Testis (tissue), 3 donors: ENCODE results near the gene COL26A1. TPM values are rescaled to one million over a fixed set of nuclear protein-coding genes. Genes with fewer than 3 reads are reported as not detected.

ENCODE experiments used
- DNase-seq: peaks from one replicate; pipeline ENCODE4 v3.0.0-alpha.2; 2019
- H3K27ac ChIP-seq, 2 donors: fragments of 200-600 bp; sonication (generic); one replicate each; pipeline ENCODE4 v1.5.1; 2019
- H3K27me3 ChIP-seq: fragments of 200-600 bp; sonication (generic); one replicate; pipeline ENCODE4 v1.5.1; 2019
- H3K36me3 ChIP-seq: fragments of 200-600 bp; sonication (generic); one replicate; pipeline ENCODE4 v1.5.1; 2017; ENCODE audit warnings: low read depth; ENCODE audit errors: missing control alignments
- H3K4me1 ChIP-seq: fragments of 200-600 bp; sonication (generic); one replicate; pipeline ENCODE4 v1.5.1; 2019
- H3K4me3 ChIP-seq, 2 donors: fragments of 200-600 bp; sonication (generic); one replicate each; pipeline ENCODE4 v1.5.1; 2017 to 2019
- H3K9me3 ChIP-seq: fragments of 200-600 bp; sonication (generic); one replicate; pipeline ENCODE4 v1.5.1; 2017
- POLR2A ChIP-seq: fragments of 450-650 bp; IDR thresholded peaks from one replicate; pipeline ENCODE4 v1.6.1; 2017; ENCODE audit warnings: antibody characterized with exemption, mild to moderate bottlenecking, moderate library complexity
- WGBS, 2 donors: methylation state at CpG; one replicate each; pipeline ENCODE4 v1.1.5; 2018; 5-methylcytosine and 5-hydroxymethylcytosine counted together
- intact Hi-C: fragments of 100-400 bp; cut with DNase I; formaldehyde crosslinking; loops from one replicate; pipeline ENCODE4 v1.15.1; 2023; ENCODE audit warnings: low total_unique reads
- polyA plus RNA-seq: library from polyadenylated mRNA; stranded (reverse); fragments of 350-450 nt; fragmentation: Illumina TruSeq; extraction: RNeasy Lipid Tissue Mini Kit (QIAGEN cat#74804); gene quantifications from one replicate; pipeline ENCODE4 v1.2.3, GENCODE V29; 2014; ENCODE audit warnings: low read depth, low replicate concordance; ENCODE audit not compliant: insufficient read depth
- total RNA-seq, 2 donors: library from RNA; depleted of rRNA; stranded (reverse); fragments of >200 nt; gene quantifications; one replicate each; pipeline ENCODE4 v1.2.3, GENCODE V29; 2016
- TF ChIP-seq, protein P1 (sequence below), 3 experiments: fragments of 450-650 bp in 2 of 3; fragments of 200-600 bp in 1 of 3; sonication (generic) in 1 of 3; IDR thresholded peaks; one replicate each; pipeline ENCODE4 v1.5.1; 2016 to 2019; ENCODE audit warnings: antibody characterized with exemption in 3 of 3, mild to moderate bottlenecking in 2 of 3, moderate library complexity in 1 of 3

Gene COL26A1
- total and polyA plus RNA-seq, 3 donors from 2014 or later, result 0.94 to 3.1 (median 1.1) TPM

DNA sequence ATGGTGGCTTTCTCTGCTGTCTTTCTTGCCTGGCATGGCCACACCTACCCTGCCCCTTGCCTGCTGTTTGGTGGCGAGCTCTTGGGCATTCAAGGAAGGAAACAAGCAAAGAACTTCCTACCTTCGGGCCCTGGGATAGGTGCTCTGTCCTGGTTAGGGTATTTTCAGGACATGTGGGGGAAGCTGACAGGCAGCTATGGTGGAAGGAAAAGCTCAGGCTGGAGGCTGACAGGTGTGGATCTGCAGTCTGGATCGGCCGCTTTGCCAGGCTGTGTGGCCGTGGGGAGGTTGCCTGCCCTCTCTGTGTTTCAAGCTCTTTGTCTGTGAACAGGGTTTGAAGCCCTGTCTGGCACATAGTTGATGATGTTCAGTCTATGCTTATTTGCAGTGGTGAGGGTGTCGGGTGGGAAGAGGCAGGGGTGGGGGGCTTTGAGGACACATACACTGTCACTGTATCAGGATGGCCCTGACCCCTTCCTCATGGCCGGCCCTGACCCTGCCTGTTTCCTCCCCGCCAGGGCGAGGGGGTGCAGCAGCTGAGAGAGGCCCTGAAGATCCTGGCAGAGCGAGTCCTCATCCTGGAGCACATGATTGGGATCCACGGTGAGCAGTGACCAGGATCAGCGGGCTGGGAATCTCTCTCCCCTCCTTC lies 192.7 kb downstream of the COL26A1 start:
- Histone ChIP-seq H3K4me1 (peaks cover 3% of the 10 kb centered on the region), H3K27me3 (no peaks in the 10 kb centered on the region), H3K4me3 (no peak overlapping the region), H3K36me3 (no peaks in the 10 kb centered on the region), H3K9me3 (no peaks in the 10 kb centered on the region), H3K27ac (no peak overlapping the region)
- intact Hi-C loops, result no loop called here
- 73 to 86% methylated on average over 6 to 12 of the region's 12 CpGs for WGBS, 2 donors
- TF ChIP-seq, protein P1, sequence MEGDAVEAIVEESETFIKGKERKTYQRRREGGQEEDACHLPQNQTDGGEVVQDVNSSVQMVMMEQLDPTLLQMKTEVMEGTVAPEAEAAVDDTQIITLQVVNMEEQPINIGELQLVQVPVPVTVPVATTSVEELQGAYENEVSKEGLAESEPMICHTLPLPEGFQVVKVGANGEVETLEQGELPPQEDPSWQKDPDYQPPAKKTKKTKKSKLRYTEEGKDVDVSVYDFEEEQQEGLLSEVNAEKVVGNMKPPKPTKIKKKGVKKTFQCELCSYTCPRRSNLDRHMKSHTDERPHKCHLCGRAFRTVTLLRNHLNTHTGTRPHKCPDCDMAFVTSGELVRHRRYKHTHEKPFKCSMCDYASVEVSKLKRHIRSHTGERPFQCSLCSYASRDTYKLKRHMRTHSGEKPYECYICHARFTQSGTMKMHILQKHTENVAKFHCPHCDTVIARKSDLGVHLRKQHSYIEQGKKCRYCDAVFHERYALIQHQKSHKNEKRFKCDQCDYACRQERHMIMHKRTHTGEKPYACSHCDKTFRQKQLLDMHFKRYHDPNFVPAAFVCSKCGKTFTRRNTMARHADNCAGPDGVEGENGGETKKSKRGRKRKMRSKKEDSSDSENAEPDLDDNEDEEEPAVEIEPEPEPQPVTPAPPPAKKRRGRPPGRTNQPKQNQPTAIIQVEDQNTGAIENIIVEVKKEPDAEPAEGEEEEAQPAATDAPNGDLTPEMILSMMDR (IDR thresholded peaks at IDR 0.05), result no peak
- no peak for TF ChIP-seq POLR2A
- DNase-seq, result no peak

GRCh38 chr7:101555921-101556275 lies 193.2 kb downstream of the COL26A1 start:
- DNase-seq, result no peak
- TF ChIP-seq, protein P1 (IDR thresholded peaks at IDR 0.05), result no peak
- no peak for TF ChIP-seq POLR2A
- H3K27ac ChIP-seq, result no peak overlapping the region
- peaks cover 3% of the 10 kb centered on the region for H3K4me1 ChIP-seq
- intact Hi-C loops, result no loop called here
- H3K27me3 ChIP-seq, result no peaks in the 10 kb centered on the region
- WGBS, 2 donors, result 92 to 95% methylated on average over 3 of the region's 3 CpGs
- no peaks in the 10 kb centered on the region for H3K9me3 ChIP-seq
- no peaks in the 10 kb centered on the region for H3K36me3 ChIP-seq
- H3K4me3 ChIP-seq, result no peak overlapping the region

- no peaks in the 10 kb centered on the region for H3K9me3 ChIP-seq
- intact Hi-C loops, result no loop called here
- no peak for DNase-seq
- H3K4me3 ChIP-seq, result no peak overlapping the region
- 75 to 77% methylated on average over 1 of the region's 1 CpG for WGBS, 2 donors
- H3K4me1 ChIP-seq, result no peaks in the 10 kb centered on the region
- no peaks in the 10 kb centered on the region for H3K36me3 ChIP-seq
- no peak overlapping the region for H3K27ac ChIP-seq
- TF ChIP-seq POLR2A, result no peak
- TF ChIP-seq, protein P1 (IDR thresholded peaks at IDR 0.05), result no peak
- H3K27me3 ChIP-seq, result no peaks in the 10 kb centered on the region
These were observed 193.8 kb downstream of the COL26A1 start for GRCh38 chr7:101556453-101556968.

- no peaks in the 10 kb centered on the region for H3K4me1 ChIP-seq
- H3K27ac ChIP-seq, result no peak overlapping the region
- H3K36me3 ChIP-seq, result no peaks in the 10 kb centered on the region
- WGBS, 2 donors, result 79 to 81% methylated on average over 7 to 8 of the region's 8 CpGs
- TF ChIP-seq, protein P1 (IDR thresholded peaks at IDR 0.05), result no peak
- no peak for TF ChIP-seq POLR2A
- DNase-seq, result no peak
- H3K4me3 ChIP-seq, result no peak overlapping the region
- no peaks in the 10 kb centered on the region for H3K9me3 ChIP-seq
- H3K27me3 ChIP-seq, result no peaks in the 10 kb centered on the region
- intact Hi-C loops, result no loop called here
These were observed 194.7 kb downstream of the COL26A1 start for GRCh38 chr7:101557421-101557820.
